SK-N-SH (cell line): ENCODE measurements around the gene MYH11. TPM values are rescaled to one million over a fixed set of nuclear protein-coding genes. Genes with fewer than 3 reads are reported as not detected.

Source experiments
- CTCF ChIA-PET: fragments of 300-600, 350-600 bp; formaldehyde crosslinking; extraction: SDS; loops from one replicate; lab custom pipeline; 2021; lab: Yijun Ruan, JAX
- POLR2A ChIA-PET: fragments of 350-600 bp; sonication (Branson Sonifier 250); formaldehyde crosslinking; extraction: SDS; loops from one replicate; lab custom pipeline; 2020; ENCODE audit warnings: antibody characterized with exemption, inconsistent platforms; lab: Yijun Ruan, JAX
- DNase-seq: peaks from one replicate; pipeline ENCODE4 v3.0.0; 2012
- H2AFZ ChIP-seq: fragments of 200-600 bp; sonication (generic); 2 replicates; pipeline ENCODE4 v1.8.1; 2016; ENCODE audit warnings: antibody characterized with exemption, mild to moderate bottlenecking, low read depth
- H3F3A ChIP-seq: fragments of 200-600 bp; sonication (generic); replicated peaks from 2 replicates; pipeline ENCODE3; 2016; ENCODE audit warnings: antibody characterized with exemption, mild to moderate bottlenecking; ENCODE audit not compliant: insufficient read depth
- H3K27ac ChIP-seq, 2 experiments: fragments of 200-500 bp in 1 of 2; fragments of 200-600 bp in 1 of 2; sonication (Bioruptor generic) in 1 of 2; sonication (generic), shearing (Covaris generic) in 1 of 2; 2 replicates each; pipeline versions ENCODE4 v1.5.1 to v1.6.1; 2014 to 2016; ENCODE audit warnings: low read depth in 2 of 2, inconsistent platforms in 1 of 2, low read length in 1 of 2, mild to moderate bottlenecking in 1 of 2, mixed read lengths in 1 of 2
- H3K27me3 ChIP-seq: fragments of 200-600 bp; sonication (generic), shearing (Covaris generic); 2 replicates; pipeline ENCODE4 v1.6.1; 2016; ENCODE audit warnings: mixed run types; ENCODE audit not compliant: insufficient read depth
- H3K36me3 ChIP-seq, 2 experiments: fragments of 200-500 bp in 1 of 2; fragments of 200-600 bp in 1 of 2; sonication (Bioruptor generic) in 1 of 2; sonication (generic) in 1 of 2; replicated peaks in 1 of 2; 2 replicates each; pipeline versions ENCODE3 to v1.5.1; 2014 to 2016; ENCODE audit warnings: low read length in 1 of 2, mild to moderate bottlenecking in 1 of 2; ENCODE audit not compliant: insufficient read depth in 2 of 2, control insufficient read depth in 1 of 2
- H3K4me1 ChIP-seq, 2 experiments: fragments of 200-500 bp in 1 of 2; fragments of 200-600 bp in 1 of 2; sonication (Bioruptor generic) in 1 of 2; sonication (generic), shearing (Covaris generic) in 1 of 2; 2 replicates each; pipeline versions ENCODE4 v1.5.1 to v1.6.1; 2014 to 2016; ENCODE audit warnings: low read depth in 1 of 2, low read length in 1 of 2, mixed run types in 1 of 2; ENCODE audit not compliant: insufficient read depth in 2 of 2, control insufficient read depth in 1 of 2
- H3K4me2 ChIP-seq: fragments of 200-600 bp; sonication (generic), shearing (Covaris generic); 2 replicates; pipeline ENCODE4 v1.6.1; 2017; ENCODE audit warnings: mixed run types
- H3K4me3 ChIP-seq, 2 experiments: fragments of 200-500 bp in 1 of 2; fragments of 200-600 bp in 1 of 2; sonication (Bioruptor generic) in 1 of 2; sonication (generic), shearing (Covaris generic) in 1 of 2; 2 replicates each; pipeline versions ENCODE4 v1.5.1 to v1.8.1; 2014 to 2016; ENCODE audit warnings: low read depth in 2 of 2, inconsistent platforms in 1 of 2, low read length in 1 of 2, mild to moderate bottlenecking in 1 of 2, mixed read lengths in 1 of 2, moderate library complexity in 1 of 2
- H3K79me2 ChIP-seq: fragments of 200-600 bp; sonication (generic); 2 replicates; pipeline ENCODE4 v1.8.1; 2017; ENCODE audit warnings: mild to moderate bottlenecking; ENCODE audit not compliant: insufficient read depth
- H3K9ac ChIP-seq: fragments of 200-600 bp; sonication (generic); 2 replicates; pipeline ENCODE4 v1.6.1; 2017; ENCODE audit warnings: mixed run types
- H3K9me2 ChIP-seq: fragments of 200-600 bp; sonication (generic); 2 replicates; pipeline ENCODE4 v1.6.1; 2017; ENCODE audit warnings: mixed run types
- H3K9me3 ChIP-seq: fragments of 200-600 bp; sonication (generic); 2 replicates; pipeline ENCODE4 v1.6.1; 2017; ENCODE audit warnings: mixed run types, mild to moderate bottlenecking, moderate library complexity
- H4K20me1 ChIP-seq: fragments of 200-600 bp; sonication (generic); 2 replicates; pipeline ENCODE4 v1.6.1; 2017; ENCODE audit warnings: mild to moderate bottlenecking, mixed run types; ENCODE audit not compliant: insufficient read depth
- CHD2 ChIP-seq: fragments of 150-350 bp; IDR thresholded peaks from 2 replicates; pipeline ENCODE4 v1.6.1; 2018; ENCODE audit warnings: low read length; ENCODE audit not compliant: partially characterized antibody
- ELF1 ChIP-seq: IDR thresholded peaks from 2 replicates; pipeline ENCODE4 v1.4.0; 2012
- EZH2phosphoT487 ChIP-seq: fragments of 200-600 bp; sonication (generic); IDR thresholded peaks from 2 replicates; pipeline ENCODE4 v1.6.1; 2017; ENCODE audit warnings: low read depth, mixed run types, mild to moderate bottlenecking, antibody characterized with exemption, moderate library complexity, borderline replicate concordance
- FOXJ3 ChIP-seq: sonication (generic); formaldehyde crosslinking; IDR thresholded peaks from 2 replicates; pipeline ENCODE4 v1.5.1; 2020; ENCODE audit warnings: mild to moderate bottlenecking, missing genetic modification reagents
- FOXM1 ChIP-seq: IDR thresholded peaks from 2 replicates; pipeline ENCODE4 v1.4.0; 2012; ENCODE audit warnings: low read depth, mild to moderate bottlenecking
- GABPA ChIP-seq: IDR thresholded peaks from 2 replicates; pipeline ENCODE4 v1.4.0; 2012; ENCODE audit warnings: low read depth, mild to moderate bottlenecking
- JUND ChIP-seq: IDR thresholded peaks from 2 replicates; pipeline ENCODE4 v1.4.0; 2012
- NFIC ChIP-seq: IDR thresholded peaks from 2 replicates; pipeline ENCODE4 v1.4.0; 2012; ENCODE audit warnings: borderline replicate concordance
- PBX3 ChIP-seq: IDR thresholded peaks from 2 replicates; pipeline ENCODE4; 2012
- POLR2AphosphoS5 ChIP-seq: IDR thresholded peaks from 2 replicates; pipeline ENCODE4 v1.6.1; 2012; ENCODE audit warnings: low read depth, low read length
- RCOR1 ChIP-seq: fragments of 150-350 bp; IDR thresholded peaks from 2 replicates; pipeline ENCODE4 v1.6.1; 2017; ENCODE audit warnings: antibody characterized with exemption, low read length
- SIN3A ChIP-seq: IDR thresholded peaks from 2 replicates; pipeline ENCODE4 v1.6.1; 2012; ENCODE audit warnings: low read depth, mild to moderate bottlenecking, low read length, moderate library complexity, borderline replicate concordance
- SMC3 ChIP-seq: IDR thresholded peaks from 2 replicates; pipeline ENCODE4 v1.6.1; 2012; ENCODE audit warnings: low read depth, low read length, improper control_type of control experiment
- TAF1 ChIP-seq: IDR thresholded peaks from 2 replicates; pipeline ENCODE4 v1.6.1; 2012; ENCODE audit warnings: low read depth, mild to moderate bottlenecking, low read length, moderate library complexity, borderline replicate concordance
- TCF12 ChIP-seq: IDR thresholded peaks from 2 replicates; pipeline ENCODE4 v1.4.0; 2012
- TEAD4 ChIP-seq: IDR thresholded peaks from 2 replicates; pipeline ENCODE4 v1.4.0; 2012; ENCODE audit warnings: mild to moderate bottlenecking, borderline replicate concordance; ENCODE audit not compliant: insufficient read depth
- USF1 ChIP-seq: IDR thresholded peaks from 2 replicates; pipeline ENCODE4 v1.4.0; 2012; ENCODE audit warnings: low read depth, borderline replicate concordance
- USF2 ChIP-seq: fragments of 150-350 bp; IDR thresholded peaks from 2 replicates; pipeline ENCODE4 v1.6.1; 2017; ENCODE audit warnings: antibody characterized with exemption, low read length, low read depth, borderline replicate concordance
- YY1 ChIP-seq: IDR thresholded peaks from 2 replicates; pipeline ENCODE4 v1.4.0; 2012; ENCODE audit warnings: low read depth, mild to moderate bottlenecking
- WGBS: methylation state at CpG from one replicate; pipeline ENCODE4 v1.1.6; 2017; ENCODE audit warnings: low lambda C conversion rate; 5-methylcytosine and 5-hydroxymethylcytosine counted together
- polyA plus RNA-seq, 3 experiments: library from polyadenylated mRNA; depleted of rRNA; stranded (reverse); fragments of >200 nt; gene quantifications; 2 replicates each; pipeline ENCODE4 v1.2.3, GENCODE V29; 2012
- TF ChIP-seq, protein P1 (sequence below): fragments of 200-600 bp; sonication (generic); IDR thresholded peaks from 2 replicates; pipeline ENCODE4 v1.6.1; 2017; ENCODE audit warnings: antibody characterized with exemption, mild to moderate bottlenecking, moderate library complexity

MYH11 gene
- polyA plus RNA-seq, 1 of the 3 experiments (the other 2 are of a cell fraction) = 0.02 TPM

DNA sequence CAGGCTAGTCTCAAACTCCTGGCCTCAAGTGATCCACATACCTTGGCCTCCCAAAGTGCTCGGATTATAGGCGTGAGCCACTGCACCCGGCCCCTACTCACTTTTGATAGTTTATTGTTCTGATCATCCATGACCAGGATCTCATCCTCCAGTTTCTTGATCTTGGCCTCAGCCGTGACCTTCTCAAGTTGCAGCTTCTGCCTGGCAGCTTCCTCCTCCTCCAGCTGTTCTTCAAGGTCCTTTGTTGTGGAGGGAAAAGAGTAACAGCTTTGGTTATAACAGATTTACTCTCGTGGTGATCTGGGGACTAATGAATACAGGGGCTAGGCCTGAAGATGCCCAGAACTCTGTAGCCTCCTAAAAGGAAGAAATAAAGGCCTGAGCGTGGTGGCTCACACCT, 116.9 kb downstream of the MYH11 start:
- DNase-seq = no peak
- no peak overlapping the region for H3K9ac ChIP-seq
- no peaks in the 10 kb centered on the region for H3F3A ChIP-seq
- no peaks in the 10 kb centered on the region for H3K36me3 ChIP-seq
- no peaks in the 10 kb centered on the region for H4K20me1 ChIP-seq
- TF ChIP-seq TAF1 = no peak
- TF ChIP-seq EZH2phosphoT487 = no peak
- no peak for TF ChIP-seq YY1
- no peak for TF ChIP-seq FOXJ3 (CRISPR knock-in tag)
- TF ChIP-seq CHD2 = no peak
- no peak for TF ChIP-seq RCOR1
- no peak for TF ChIP-seq NFIC
- no peak for TF ChIP-seq PBX3
- TF ChIP-seq POLR2AphosphoS5 = no peak
- TF ChIP-seq SIN3A = no peak
- TF ChIP-seq SMC3 = no peak
- TF ChIP-seq JUND = no peak
- no peak for TF ChIP-seq USF1
- TF ChIP-seq TCF12 = no peak
- TF ChIP-seq USF2 = no peak
- no peak for TF ChIP-seq TEAD4
- no peak overlapping the region for H3K27ac ChIP-seq
- 75% methylated on average over 6 of the region's 6 CpGs for WGBS
- H3K79me2 ChIP-seq = no peaks in the 10 kb centered on the region
- no peak overlapping the region for H3K4me2 ChIP-seq
- H3K4me1 ChIP-seq = no peaks in the 10 kb centered on the region
- no peak overlapping the region for H2AFZ ChIP-seq
- no peaks in the 10 kb centered on the region for H3K9me3 ChIP-seq
- H3K4me3 ChIP-seq = no peak overlapping the region
- ChIA-PET POLR2A (no interaction called here), CTCF (interaction anchor here (0.6 kb wide), 1 partner anchor 769 kb away, joined by 3 read pairs; no protein-coding TSS in a partner anchor)
- H3K9me2 ChIP-seq = no peaks in the 10 kb centered on the region
- H3K27me3 ChIP-seq = no peaks in the 10 kb centered on the region

GRCh38 chr16:15739464-15739863, 117.4 kb downstream of the MYH11 start:
- no peak overlapping the region for H2AFZ ChIP-seq
- TF ChIP-seq, protein P1, sequence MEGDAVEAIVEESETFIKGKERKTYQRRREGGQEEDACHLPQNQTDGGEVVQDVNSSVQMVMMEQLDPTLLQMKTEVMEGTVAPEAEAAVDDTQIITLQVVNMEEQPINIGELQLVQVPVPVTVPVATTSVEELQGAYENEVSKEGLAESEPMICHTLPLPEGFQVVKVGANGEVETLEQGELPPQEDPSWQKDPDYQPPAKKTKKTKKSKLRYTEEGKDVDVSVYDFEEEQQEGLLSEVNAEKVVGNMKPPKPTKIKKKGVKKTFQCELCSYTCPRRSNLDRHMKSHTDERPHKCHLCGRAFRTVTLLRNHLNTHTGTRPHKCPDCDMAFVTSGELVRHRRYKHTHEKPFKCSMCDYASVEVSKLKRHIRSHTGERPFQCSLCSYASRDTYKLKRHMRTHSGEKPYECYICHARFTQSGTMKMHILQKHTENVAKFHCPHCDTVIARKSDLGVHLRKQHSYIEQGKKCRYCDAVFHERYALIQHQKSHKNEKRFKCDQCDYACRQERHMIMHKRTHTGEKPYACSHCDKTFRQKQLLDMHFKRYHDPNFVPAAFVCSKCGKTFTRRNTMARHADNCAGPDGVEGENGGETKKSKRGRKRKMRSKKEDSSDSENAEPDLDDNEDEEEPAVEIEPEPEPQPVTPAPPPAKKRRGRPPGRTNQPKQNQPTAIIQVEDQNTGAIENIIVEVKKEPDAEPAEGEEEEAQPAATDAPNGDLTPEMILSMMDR = no peak
- TF ChIP-seq FOXM1 = no peak
- TF ChIP-seq GABPA = no peak
- TF ChIP-seq TAF1 = no peak
- no peak for TF ChIP-seq POLR2AphosphoS5
- no peak for TF ChIP-seq ELF1
- TF ChIP-seq SIN3A = no peak
- no peak for TF ChIP-seq JUND
- H3K27ac ChIP-seq = no peak overlapping the region
- H3K36me3 ChIP-seq = no peaks in the 10 kb centered on the region
- H3K79me2 ChIP-seq = no peaks in the 10 kb centered on the region
- no peaks in the 10 kb centered on the region for H3K27me3 ChIP-seq
- H3K9me2 ChIP-seq = no peaks in the 10 kb centered on the region
- no peaks in the 10 kb centered on the region for H4K20me1 ChIP-seq
- DNase-seq = no peak
- H3K4me2 ChIP-seq = no peak overlapping the region
- H3K4me3 ChIP-seq = no peak overlapping the region
- WGBS = 100% methylated on average over 1 of the region's 2 CpGs
- H3K9ac ChIP-seq = no peak overlapping the region
- H3F3A ChIP-seq = no peaks in the 10 kb centered on the region
- ChIA-PET POLR2A (no interaction called here), CTCF (interaction anchor here (0.6 to 1.2 kb wide), 3 partner anchors 10 to 769 kb away, joined by 3 to 4 read pairs (median 3); no protein-coding TSS in a partner anchor)
- H3K4me1 ChIP-seq = no peaks in the 10 kb centered on the region
- H3K9me3 ChIP-seq = no peaks in the 10 kb centered on the region
